A673 (cell line): Measurements from ENCODE around the gene ZNF273. TPM values are rescaled to one million over a fixed set of nuclear protein-coding genes. Genes with fewer than 3 reads are reported as not detected.
A peak's percentile ranks its signal among the peaks of the same experiment; 100 is the strongest.
"Not testable (repeated sequence)": the region's sequence is repeated elsewhere in the genome, so short reads cannot be mapped to it uniquely, and the experiment has no call there.

Source experiments
- BruUV-seq: library from RNA; stranded (reverse); fragments of 400-500 nt; replicated peaks from 2 replicates; lab custom pipeline; 2021; lab: Mats Ljungman, UMichigan
- CTCF ChIA-PET: fragments of 300-600 bp; sonication (Branson Sonifier 250); formaldehyde crosslinking; loops from one replicate; lab custom pipeline; 2022; ENCODE audit warnings: antibody characterized with exemption; lab: Charles Lee
- POLR2A ChIA-PET: fragments of 300-600 bp; sonication (Branson Sonifier 250); formaldehyde crosslinking; loops from one replicate; lab custom pipeline; 2022; ENCODE audit warnings: antibody characterized with exemption; ENCODE audit not compliant: low non-redundant PET; lab: Charles Lee
- DNase-seq: peaks from one replicate; pipeline ENCODE4 v3.0.0-alpha.2; 2015; ENCODE audit warnings: low spot score
- H3K27ac ChIP-seq: fragments of 200-600 bp; sonication (generic); 2 replicates; pipeline ENCODE4 v1.5.1; 2016; ENCODE audit warnings: mixed run types, low read depth, mild to moderate bottlenecking, mixed read lengths, antibody characterized with exemption, low read length; ENCODE audit not compliant: poor library complexity, severe bottlenecking
- H3K27me3 ChIP-seq: fragments of 200-600 bp; sonication (generic); replicated peaks from 2 replicates; pipeline ENCODE4 v1.6.1; 2017; ENCODE audit warnings: mixed run types, low read depth, mild to moderate bottlenecking, mixed read lengths, antibody characterized with exemption, low read length; ENCODE audit not compliant: insufficient read depth, poor library complexity
- H3K36me3 ChIP-seq: fragments of 200-600 bp; sonication (generic); 2 replicates; pipeline ENCODE4 v1.6.1; 2016; ENCODE audit warnings: mixed run types, mild to moderate bottlenecking, mixed read lengths, antibody characterized with exemption, low read length; ENCODE audit not compliant: insufficient read depth, poor library complexity, severe bottlenecking
- H3K4me1 ChIP-seq: fragments of 200-600 bp; sonication (generic); 2 replicates; pipeline ENCODE4 v1.6.1; 2017; ENCODE audit warnings: mixed run types, mild to moderate bottlenecking, mixed read lengths, antibody characterized with exemption, low read length; ENCODE audit not compliant: insufficient read depth, poor library complexity, severe bottlenecking
- H3K4me3 ChIP-seq: fragments of 200-600 bp; sonication (generic); 2 replicates; pipeline ENCODE4 v1.5.1; 2016; ENCODE audit warnings: low read depth, mixed run types, mild to moderate bottlenecking, mixed read lengths, low read length; ENCODE audit not compliant: poor library complexity, severe bottlenecking
- H3K9me3 ChIP-seq: fragments of 200-600 bp; sonication (generic); 2 replicates; pipeline ENCODE4 v1.6.1; 2016; ENCODE audit warnings: mixed run types, low read depth, mild to moderate bottlenecking, mixed read lengths, antibody characterized with exemption, low read length; ENCODE audit not compliant: poor library complexity, severe bottlenecking
- EZH2 ChIP-seq: fragments of 200-600 bp; sonication (generic); IDR thresholded peaks from 2 replicates; pipeline ENCODE4 v1.6.1; 2017; ENCODE audit warnings: borderline replicate concordance, low read depth, mild to moderate bottlenecking, mixed read lengths, antibody characterized with exemption, low read length; ENCODE audit not compliant: poor library complexity, severe bottlenecking
- intact Hi-C: fragments of 100-400 bp; cut with micrococcal nuclease; formaldehyde crosslinking; loops from one replicate; pipeline ENCODE4 v1.10.0; 2022; ENCODE audit not compliant: unreplicated experiment
- total RNA-seq: library from RNA; stranded (reverse); gene quantifications from 2 replicates; pipeline ENCODE4 v1.2.3, GENCODE V29; 2021
- TF ChIP-seq, protein P1 (sequence below): fragments of 300-800, 200-600 bp; sonication (generic); conservative IDR thresholded peaks from 2 replicates; pipeline ENCODE4 v1.5.1; 2017; ENCODE audit warnings: low read depth, mild to moderate bottlenecking, antibody characterized with exemption, low read length, moderate library complexity, mixed read lengths

Gene ZNF273
- total RNA-seq, 1 experiment from 2014 or later: 10.1 TPM

DNA sequence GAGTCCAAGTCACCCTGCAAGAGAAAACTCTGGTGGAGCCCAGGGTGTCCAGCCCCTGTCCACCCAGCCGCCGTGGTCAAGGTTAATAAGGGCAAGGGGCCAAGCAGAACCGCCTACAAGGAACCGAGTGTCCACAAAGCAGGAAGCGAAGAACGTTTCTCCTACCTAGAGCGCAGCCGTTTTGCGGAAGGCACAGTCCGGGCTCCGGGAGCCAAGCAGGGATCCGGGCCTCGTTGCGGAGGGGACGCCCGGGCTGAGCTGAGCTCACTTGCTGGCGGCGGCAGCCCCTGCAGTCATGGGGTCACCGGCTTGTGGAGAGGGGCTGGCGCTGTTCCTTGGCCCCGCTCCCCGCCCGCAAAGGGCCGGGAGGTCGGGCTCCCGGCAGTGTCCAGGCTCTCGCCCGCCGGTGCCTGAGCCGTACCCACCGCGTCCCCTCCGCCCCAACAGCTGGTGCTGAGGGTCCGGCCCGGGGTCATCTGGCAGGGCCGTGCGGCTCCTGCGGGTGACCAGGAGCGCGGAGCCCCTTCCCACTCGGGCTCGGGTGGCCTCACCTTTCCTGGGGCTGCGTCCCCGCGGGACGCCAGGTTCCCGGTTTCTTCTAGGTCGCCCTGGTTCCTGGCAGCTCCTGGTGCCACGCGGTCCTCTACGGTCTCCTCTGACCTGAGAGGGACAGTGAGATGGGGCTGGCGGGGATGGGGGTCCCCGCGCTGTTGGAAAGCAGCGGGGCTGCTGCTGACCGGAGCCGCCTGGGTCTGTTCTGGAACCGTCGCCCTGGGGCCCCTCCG lies 14.0 kb upstream of the ZNF273 start:
- TF ChIP-seq, protein P1, sequence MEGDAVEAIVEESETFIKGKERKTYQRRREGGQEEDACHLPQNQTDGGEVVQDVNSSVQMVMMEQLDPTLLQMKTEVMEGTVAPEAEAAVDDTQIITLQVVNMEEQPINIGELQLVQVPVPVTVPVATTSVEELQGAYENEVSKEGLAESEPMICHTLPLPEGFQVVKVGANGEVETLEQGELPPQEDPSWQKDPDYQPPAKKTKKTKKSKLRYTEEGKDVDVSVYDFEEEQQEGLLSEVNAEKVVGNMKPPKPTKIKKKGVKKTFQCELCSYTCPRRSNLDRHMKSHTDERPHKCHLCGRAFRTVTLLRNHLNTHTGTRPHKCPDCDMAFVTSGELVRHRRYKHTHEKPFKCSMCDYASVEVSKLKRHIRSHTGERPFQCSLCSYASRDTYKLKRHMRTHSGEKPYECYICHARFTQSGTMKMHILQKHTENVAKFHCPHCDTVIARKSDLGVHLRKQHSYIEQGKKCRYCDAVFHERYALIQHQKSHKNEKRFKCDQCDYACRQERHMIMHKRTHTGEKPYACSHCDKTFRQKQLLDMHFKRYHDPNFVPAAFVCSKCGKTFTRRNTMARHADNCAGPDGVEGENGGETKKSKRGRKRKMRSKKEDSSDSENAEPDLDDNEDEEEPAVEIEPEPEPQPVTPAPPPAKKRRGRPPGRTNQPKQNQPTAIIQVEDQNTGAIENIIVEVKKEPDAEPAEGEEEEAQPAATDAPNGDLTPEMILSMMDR: no peak
- TF ChIP-seq EZH2: no peak
- Histone ChIP-seq H3K9me3 (no peaks in the 10 kb centered on the region), H3K27ac (no peak overlapping the region), H3K36me3 (no peaks in the 10 kb centered on the region), H3K27me3 (no peaks in the 10 kb centered on the region), H3K4me1 (no peaks in the 10 kb centered on the region), H3K4me3 (peak overlapping the region; percentile 13)
- POLR2A ChIA-PET: no interaction called here
- CTCF ChIA-PET: no interaction called here
- DNase-seq: no peak
- intact Hi-C loops: loop anchor here (10.0 kb wide), 1 partner anchor 64 kb away; no protein-coding TSS in a partner anchor
- no TSS peak for BruUV-seq

DNA sequence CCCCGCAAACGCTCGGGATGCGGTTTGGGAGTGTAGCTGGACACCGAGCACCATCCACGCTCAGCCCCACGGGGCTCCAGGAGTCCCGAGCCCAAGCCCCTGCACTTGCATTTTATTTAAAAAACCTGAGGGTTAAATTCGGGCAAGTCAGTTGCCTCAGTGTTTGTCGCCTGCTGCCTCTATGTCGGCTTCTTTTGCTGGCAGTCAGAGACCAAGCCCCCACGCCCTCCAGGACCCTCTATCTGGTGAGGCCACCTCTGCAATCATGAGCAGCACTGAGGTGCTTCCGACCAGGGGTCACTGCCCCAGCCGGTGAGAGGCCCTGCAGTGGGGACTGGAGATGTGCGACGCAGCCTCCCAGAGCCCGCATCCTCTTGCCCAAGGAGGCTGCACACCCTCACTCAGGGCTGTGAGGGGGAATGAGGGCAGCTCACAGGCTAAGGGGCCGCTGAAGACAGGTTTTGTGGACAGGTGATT lies 13.3 kb upstream of the ZNF273 start:
- ChIA-PET CTCF (no interaction called here), POLR2A (no interaction called here)
- no peaks in the 10 kb centered on the region for H3K4me1 ChIP-seq
- TF ChIP-seq, protein P1: no peak
- no peak for TF ChIP-seq EZH2
- DNase-seq: no peak
- H3K4me3 ChIP-seq: no peak overlapping the region
- H3K9me3 ChIP-seq: no peaks in the 10 kb centered on the region
- no TSS peak for BruUV-seq
- intact Hi-C loops: loop anchor here (10.0 kb wide), 1 partner anchor 65 kb away; no protein-coding TSS in a partner anchor
- no peaks in the 10 kb centered on the region for H3K27me3 ChIP-seq
- H3K27ac ChIP-seq: no peak overlapping the region
- H3K36me3 ChIP-seq: no peaks in the 10 kb centered on the region

DNA sequence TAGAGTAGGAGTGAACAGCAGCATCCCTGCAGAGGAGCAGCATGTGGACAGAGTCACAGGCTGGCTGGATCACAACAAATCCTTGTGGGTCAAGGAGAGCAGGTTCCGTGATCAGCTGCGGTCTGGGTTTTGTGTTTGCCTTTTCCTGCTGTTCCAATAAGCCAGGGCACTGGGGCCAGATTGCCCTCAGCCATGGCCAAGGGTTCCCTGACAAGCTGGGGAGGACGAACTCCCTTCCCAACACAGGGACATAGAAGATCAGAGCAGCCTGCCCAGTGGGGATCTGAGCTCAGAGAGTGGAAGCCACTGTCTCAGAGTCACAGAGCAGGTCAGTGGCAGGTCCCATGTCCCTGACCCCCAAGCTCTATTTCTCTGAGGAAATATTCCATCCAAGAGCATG lies 12.8 kb upstream of the ZNF273 start:
- H3K27ac ChIP-seq, DNase-seq, H3K4me3 ChIP-seq, H3K27me3 ChIP-seq, H3K4me1 ChIP-seq, H3K9me3 ChIP-seq, BruUV-seq, CTCF ChIA-PET, H3K36me3 ChIP-seq, intact Hi-C loops, POLR2A ChIA-PET: not testable (repeated sequence)
